ENCODE measurements around the gene TESK1. TPM values are rescaled to one million over a fixed set of nuclear protein-coding genes. Genes with fewer than 3 reads are reported as not detected.

Gene TESK1
- total RNA-seq, 3 donors from 2014 or later, result 35.8 to 71.9 (median 41.8) TPM

DNA sequence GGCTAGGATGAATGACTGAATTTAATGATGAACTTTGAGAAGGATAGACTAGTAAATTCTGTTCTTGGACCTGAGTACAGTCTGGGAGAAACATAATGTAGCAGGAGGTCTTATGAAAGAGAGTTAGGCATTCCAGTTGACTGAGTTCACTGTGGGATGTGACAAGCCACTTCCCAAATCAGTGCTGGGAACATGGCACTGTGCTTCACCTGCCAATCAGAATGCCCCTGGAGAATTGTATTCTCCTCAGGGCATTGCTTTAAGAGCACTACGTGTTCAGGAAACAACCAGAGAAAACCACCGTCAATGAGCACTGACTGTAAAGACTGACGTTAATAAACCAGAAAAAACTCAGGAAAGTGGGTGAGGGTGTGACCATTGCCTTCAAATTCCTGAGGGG lies 54.3 kb downstream of the TESK1 start:
- intact Hi-C loops (cut with DNase I, micrococcal nuclease), result loop anchor here in 1 of 2 donors (5.0 kb wide), 1 partner anchor 73 kb away; the partner anchor contains the start of genes CREB3 and TLN1
- H3K4me3 ChIP-seq, result no peak overlapping the region
- TF ChIP-seq CTCF (IDR thresholded peaks at IDR 0.05), result no peak
- peaks cover 55% of the 10 kb centered on the region for H3K4me1 ChIP-seq (ENCODE audit: low read depth)
- no peaks in the 10 kb centered on the region for H3K9me3 ChIP-seq
- DNase-seq, result no peak
- peaks cover 5% of the 10 kb centered on the region for H3K36me3 ChIP-seq (ENCODE audit: low read depth)
- no peak for ATAC-seq

Small RNA genes lying within 50 kb of the gene (microRNA-seq; reads per million reads assigned to microRNA genes)
- gene MIR4667, result 1.9 reads per million

Other genes starting within 250 kb of the TESK1 start
- 10 to 100 TPM in 1 of 3 donors, 1 to 10 TPM in 2; 1.6 to 60.5 (median 6.6) TPM for gene RUSC2, start 115.2 kb upstream of the TESK1 start, total RNA-seq
- gene CD72, start 13.2 kb downstream of the TESK1 start, total RNA-seq, result 1 to 10 TPM; 1.6 to 3.0 (median 1.6) TPM
- gene SIT1, start 45.7 kb downstream of the TESK1 start, total RNA-seq, result 1 to 10 TPM; 1.2 to 3.3 (median 1.9) TPM
- over 10,000 TPM in 2 of 3 donors, 1,000 to 10,000 TPM in 1; 9,213 to 30,268 (median 19,463) TPM for gene RMRP, start 52.8 kb downstream of the TESK1 start, total RNA-seq
- 10 to 100 TPM; 25.2 to 55.8 (median 35.8) TPM for gene CCDC107, start 53.0 kb downstream of the TESK1 start, total RNA-seq
- gene ARHGEF39, start 59.9 kb downstream of the TESK1 start, total RNA-seq, result 10 to 100 TPM in 1 of 3 donors, 1 to 10 TPM in 2; 2.6 to 10.3 (median 6.4) TPM
- 1 to 10 TPM in 1 of 3 donors, under 1 TPM in 1, not detected in 1; 0.61 to 1.7 TPM for gene CA9, start 68.7 kb downstream of the TESK1 start, total RNA-seq
- gene TPM2, start 84.7 kb downstream of the TESK1 start, total RNA-seq, result 1,000 to 10,000 TPM in 1 of 3 donors, 100 to 1,000 TPM in 1, 10 to 100 TPM in 1; 45.3 to 1,899 (median 152) TPM
- gene TLN1, start 126.9 kb downstream of the TESK1 start, total RNA-seq, result 100 to 1,000 TPM; 154 to 720 (median 189) TPM
- 10 to 100 TPM; 28.2 to 47.7 (median 34.3) TPM for gene CREB3, start 127.4 kb downstream of the TESK1 start, total RNA-seq
- gene GBA2, start 144.0 kb downstream of the TESK1 start, total RNA-seq, result 100 to 1,000 TPM; 157 to 285 (median 223) TPM
- 10 to 100 TPM; 46.5 to 55.7 (median 55.7) TPM for gene RGP1, start 144.0 kb downstream of the TESK1 start, total RNA-seq
- under 1 TPM in 1 of 3 donors, not detected in 2; 0.48 TPM for gene MSMP, start 149.0 kb downstream of the TESK1 start, total RNA-seq
- gene NPR2, start 186.3 kb downstream of the TESK1 start, total RNA-seq, result 10 to 100 TPM in 2 of 3 donors, 1 to 10 TPM in 1; 8.8 to 31.8 (median 12.0) TPM
- gene SPAG8, start 207.0 kb downstream of the TESK1 start, total RNA-seq, result 1 to 10 TPM in 1 of 3 donors, under 1 TPM in 2; 0.84 to 2.5 (median 0.92) TPM
- gene HINT2, start 209.8 kb downstream of the TESK1 start, total RNA-seq, result 10 to 100 TPM; 38.9 to 68.6 (median 54.6) TPM
- under 1 TPM in 2 of 3 donors, not detected in 1; 0.41 to 0.43 TPM for gene FAM221B, start 223.5 kb downstream of the TESK1 start, total RNA-seq
- 10 to 100 TPM; 12.4 to 22.8 (median 18.9) TPM for gene TMEM8B, start 224.0 kb downstream of the TESK1 start, total RNA-seq

Data from mucosa of descending colon (tissue), 3 donors.